Measurements from ENCODE around the gene GSKIP. TPM values are rescaled to one million over a fixed set of nuclear protein-coding genes. Genes with fewer than 3 reads are reported as not detected.

The GSKIP gene
- polyA plus RNA-seq, 1 of the 3 experiments (the other 2 are of a cell fraction): 13.6 TPM

GRCh38 chr14:96418075-96418474 lies 54.7 kb downstream of the GSKIP start:
- Histone ChIP-seq H4K20me1 (ENCODE audit: insufficient read depth) (no peaks in the 10 kb centered on the region), H3K9ac (no peak overlapping the region), H2AFZ (ENCODE audit: low read depth) (no peak overlapping the region), H3K36me3 (replicated peaks in 1 of 2; ENCODE audit: control insufficient read depth in 1 of 2, insufficient read depth in 2 of 2, low read length in 1 of 2) (no peaks in the 10 kb centered on the region), H3K4me1 (ENCODE audit: control insufficient read depth in 1 of 2, insufficient read depth in 2 of 2, low read depth in 1 of 2, low read length in 1 of 2) (no peaks in the 10 kb centered on the region), H3K27ac (ENCODE audit: low read depth in 2 of 2, low read length in 1 of 2) (no peak overlapping the region), H3K9me3 (no peaks in the 10 kb centered on the region), H3K4me2 (no peak overlapping the region), H3K79me2 (ENCODE audit: insufficient read depth) (no peaks in the 10 kb centered on the region), H3K4me3 (ENCODE audit: low read depth in 2 of 2, low read length in 1 of 2) (no peak overlapping the region), H3F3A (replicated peaks; ENCODE audit: insufficient read depth) (no peaks in the 10 kb centered on the region), H3K9me2 (no peaks in the 10 kb centered on the region), H3K27me3 (ENCODE audit: insufficient read depth) (no peaks in the 10 kb centered on the region)
- POLR2A ChIA-PET: no interaction called here
- CTCF ChIA-PET: interaction anchor here (1.1 to 3.9 kb wide), 3 partner anchors 27 to 317 kb away, joined by 3 to 16 read pairs (median 11); no protein-coding TSS in a partner anchor
- 87% methylated on average over 3 of the region's 4 CpGs for WGBS (ENCODE audit: low lambda C conversion rate)
- TF ChIP-seq MEF2A (IDR thresholded peaks at IDR 0.05; ENCODE audit: borderline replicate concordance, low read depth): no peak
- TF ChIP-seq NFIC (IDR thresholded peaks at IDR 0.05; ENCODE audit: borderline replicate concordance): no peak
- no peak for TF ChIP-seq JUND (IDR thresholded peaks at IDR 0.05)
- no peak for TF ChIP-seq EZH2phosphoT487 (IDR thresholded peaks at IDR 0.05; ENCODE audit: borderline replicate concordance, low read depth)
- TF ChIP-seq FOXM1 (IDR thresholded peaks at IDR 0.05; ENCODE audit: low read depth): no peak
- TF ChIP-seq MXI1 (IDR thresholded peaks at IDR 0.05; ENCODE audit: low read depth, low read length): no peak
- no peak for TF ChIP-seq SMC3 (IDR thresholded peaks at IDR 0.05; ENCODE audit: low read depth, low read length)
- TF ChIP-seq TEAD4 (IDR thresholded peaks at IDR 0.05; ENCODE audit: borderline replicate concordance, insufficient read depth): no peak
- no peak for TF ChIP-seq YY1 (IDR thresholded peaks at IDR 0.05; ENCODE audit: low read depth)
- no peak for TF ChIP-seq POLR2AphosphoS5 (IDR thresholded peaks at IDR 0.05; ENCODE audit: low read depth, low read length)
- TF ChIP-seq, protein P1, sequence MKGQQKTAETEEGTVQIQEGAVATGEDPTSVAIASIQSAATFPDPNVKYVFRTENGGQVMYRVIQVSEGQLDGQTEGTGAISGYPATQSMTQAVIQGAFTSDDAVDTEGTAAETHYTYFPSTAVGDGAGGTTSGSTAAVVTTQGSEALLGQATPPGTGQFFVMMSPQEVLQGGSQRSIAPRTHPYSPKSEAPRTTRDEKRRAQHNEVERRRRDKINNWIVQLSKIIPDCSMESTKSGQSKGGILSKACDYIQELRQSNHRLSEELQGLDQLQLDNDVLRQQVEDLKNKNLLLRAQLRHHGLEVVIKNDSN (IDR thresholded peaks at IDR 0.05; ENCODE audit: borderline replicate concordance, low read depth): no peak
- DNase-seq: no peak

- no peaks in the 10 kb centered on the region for H3K27me3 ChIP-seq (ENCODE audit: insufficient read depth)
- ChIA-PET POLR2A (no interaction called here), CTCF (interaction anchor here (0.9 to 6.7 kb wide), 8 partner anchors 12 to 321 kb away, joined by 3 to 68 read pairs (median 5); no protein-coding TSS in a partner anchor)
- H3K9me3 ChIP-seq: no peaks in the 10 kb centered on the region
- H4K20me1 ChIP-seq (ENCODE audit: insufficient read depth): no peaks in the 10 kb centered on the region
- H3K79me2 ChIP-seq (ENCODE audit: insufficient read depth): no peaks in the 10 kb centered on the region
- H3K36me3 ChIP-seq (replicated peaks in 1 of 2; ENCODE audit: control insufficient read depth in 1 of 2, insufficient read depth in 2 of 2, low read length in 1 of 2): no peaks in the 10 kb centered on the region
- H3K9ac ChIP-seq: no peak overlapping the region
- H2AFZ ChIP-seq (ENCODE audit: low read depth): no peak overlapping the region
- no peaks in the 10 kb centered on the region for H3K4me1 ChIP-seq (ENCODE audit: control insufficient read depth in 1 of 2, insufficient read depth in 2 of 2, low read depth in 1 of 2, low read length in 1 of 2)
- 95% methylated on average over 6 of the region's 6 CpGs for WGBS (ENCODE audit: low lambda C conversion rate)
- no peaks in the 10 kb centered on the region for H3F3A ChIP-seq (replicated peaks; ENCODE audit: insufficient read depth)
- TF ChIP-seq MXI1 (IDR thresholded peaks at IDR 0.05; ENCODE audit: low read depth, low read length): no peak
- TF ChIP-seq TCF12 (IDR thresholded peaks at IDR 0.05): no peak
- no peak for TF ChIP-seq PBX3 (IDR thresholded peaks at IDR 0.05)
- no peak for TF ChIP-seq MEF2A (IDR thresholded peaks at IDR 0.05; ENCODE audit: borderline replicate concordance, low read depth)
- TF ChIP-seq POLR2AphosphoS5 (IDR thresholded peaks at IDR 0.05; ENCODE audit: low read depth, low read length): no peak
- TF ChIP-seq GATA2 (CRISPR knock-in tag; IDR thresholded peaks at IDR 0.05): no peak
- TF ChIP-seq SIN3A (IDR thresholded peaks at IDR 0.05; ENCODE audit: borderline replicate concordance, low read depth, low read length): no peak
- TF ChIP-seq FOXJ3 (CRISPR knock-in tag; IDR thresholded peaks at IDR 0.05): no peak
- TF ChIP-seq TAF1 (IDR thresholded peaks at IDR 0.05; ENCODE audit: borderline replicate concordance, low read depth, low read length): no peak
- TF ChIP-seq, protein P2, sequence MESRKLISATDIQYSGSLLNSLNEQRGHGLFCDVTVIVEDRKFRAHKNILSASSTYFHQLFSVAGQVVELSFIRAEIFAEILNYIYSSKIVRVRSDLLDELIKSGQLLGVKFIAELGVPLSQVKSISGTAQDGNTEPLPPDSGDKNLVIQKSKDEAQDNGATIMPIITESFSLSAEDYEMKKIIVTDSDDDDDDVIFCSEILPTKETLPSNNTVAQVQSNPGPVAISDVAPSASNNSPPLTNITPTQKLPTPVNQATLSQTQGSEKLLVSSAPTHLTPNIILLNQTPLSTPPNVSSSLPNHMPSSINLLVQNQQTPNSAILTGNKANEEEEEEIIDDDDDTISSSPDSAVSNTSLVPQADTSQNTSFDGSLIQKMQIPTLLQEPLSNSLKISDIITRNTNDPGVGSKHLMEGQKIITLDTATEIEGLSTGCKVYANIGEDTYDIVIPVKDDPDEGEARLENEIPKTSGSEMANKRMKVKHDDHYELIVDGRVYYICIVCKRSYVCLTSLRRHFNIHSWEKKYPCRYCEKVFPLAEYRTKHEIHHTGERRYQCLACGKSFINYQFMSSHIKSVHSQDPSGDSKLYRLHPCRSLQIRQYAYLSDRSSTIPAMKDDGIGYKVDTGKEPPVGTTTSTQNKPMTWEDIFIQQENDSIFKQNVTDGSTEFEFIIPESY (IDR thresholded peaks at IDR 0.05; ENCODE audit: borderline replicate concordance, low read depth): no peak
- TF ChIP-seq NFIC (IDR thresholded peaks at IDR 0.05; ENCODE audit: borderline replicate concordance): no peak
- TF ChIP-seq ELF1 (IDR thresholded peaks at IDR 0.05): no peak
- TF ChIP-seq, protein P3, sequence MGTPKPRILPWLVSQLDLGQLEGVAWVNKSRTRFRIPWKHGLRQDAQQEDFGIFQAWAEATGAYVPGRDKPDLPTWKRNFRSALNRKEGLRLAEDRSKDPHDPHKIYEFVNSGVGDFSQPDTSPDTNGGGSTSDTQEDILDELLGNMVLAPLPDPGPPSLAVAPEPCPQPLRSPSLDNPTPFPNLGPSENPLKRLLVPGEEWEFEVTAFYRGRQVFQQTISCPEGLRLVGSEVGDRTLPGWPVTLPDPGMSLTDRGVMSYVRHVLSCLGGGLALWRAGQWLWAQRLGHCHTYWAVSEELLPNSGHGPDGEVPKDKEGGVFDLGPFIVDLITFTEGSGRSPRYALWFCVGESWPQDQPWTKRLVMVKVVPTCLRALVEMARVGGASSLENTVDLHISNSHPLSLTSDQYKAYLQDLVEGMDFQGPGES (IDR thresholded peaks at IDR 0.05; ENCODE audit: low read depth, low read length): no peak
- no peak for DNase-seq
- no peak overlapping the region for H3K4me2 ChIP-seq
- H3K27ac ChIP-seq (ENCODE audit: low read depth in 2 of 2, low read length in 1 of 2): no peak overlapping the region
- H3K9me2 ChIP-seq: no peaks in the 10 kb centered on the region
- H3K4me3 ChIP-seq (ENCODE audit: low read depth in 2 of 2, low read length in 1 of 2): no peak overlapping the region
Observed at GRCh38 chr14:96421236-96421635, 57.9 kb downstream of the GSKIP start.
